OCI-LY1 (cell line): Measurements from ENCODE around the gene WRNIP1.

Source experiments
- CTCF ChIP-seq: fragments of 200-600 bp; sonication (generic), shearing (Covaris generic); IDR thresholded peaks from 2 replicates; pipeline ENCODE4 v1.5.1; 2017; ENCODE audit warnings: mild to moderate bottlenecking, antibody characterized with exemption, low read length, moderate library complexity, mixed read lengths
- EZH2 ChIP-seq: fragments of 200-600 bp; sonication (generic), shearing (Covaris generic); IDR thresholded peaks from 2 replicates; pipeline ENCODE4 v1.8.0; 2017; ENCODE audit warnings: borderline replicate concordance, mixed run types, mild to moderate bottlenecking, antibody characterized with exemption, low read length, moderate library complexity, mixed read lengths

GRCh38 chr6:2775003-2775402 lies 9.8 kb downstream of the WRNIP1 start:
- TF ChIP-seq CTCF: no peak
- TF ChIP-seq EZH2: no peak
